Liver (tissue), 9 donors: ENCODE data around the gene EML4. TPM values are rescaled to one million over a fixed set of nuclear protein-coding genes. Genes with fewer than 3 reads are reported as not detected.

Experiments
- DNase-seq: peaks from one replicate; pipeline ENCODE4 v3.0.0-alpha.2; 2017; ENCODE audit warnings: low spot score
- H3K27ac ChIP-seq, 2 donors: one replicate each; pipeline ENCODE4 v1.7.0; 2013; ENCODE audit warnings: inconsistent platforms in 2 of 2, low read length in 2 of 2, control low read depth in 1 of 2, low read depth in 1 of 2, mild to moderate bottlenecking in 1 of 2
- H3K27me3 ChIP-seq, 4 donors: one replicate each; pipeline versions ENCODE4 v1.6.1 to v1.7.0; 2013; ENCODE audit warnings: low read length in 3 of 4, inconsistent platforms in 1 of 4, mild to moderate bottlenecking in 1 of 4, moderate library complexity in 1 of 4; ENCODE audit not compliant: control insufficient read depth in 4 of 4, insufficient read depth in 4 of 4
- H3K36me3 ChIP-seq, 4 donors: one replicate each; pipeline versions ENCODE4 v1.6.1 to v1.7.0; 2013; ENCODE audit warnings: low read length in 3 of 4, mild to moderate bottlenecking in 3 of 4, low read depth in 1 of 4, moderate library complexity in 1 of 4; ENCODE audit not compliant: control insufficient read depth in 4 of 4, insufficient read depth in 3 of 4
- H3K4me1 ChIP-seq, 4 donors: one replicate each; pipeline versions ENCODE4 v1.6.1 to v1.7.0; 2013; ENCODE audit warnings: low read length in 3 of 4, mild to moderate bottlenecking in 3 of 4, moderate library complexity in 1 of 4; ENCODE audit not compliant: control insufficient read depth in 4 of 4, insufficient read depth in 4 of 4
- H3K4me3 ChIP-seq, 3 donors: one replicate each; pipeline versions ENCODE4 v1.6.1 to v1.7.0; 2013; ENCODE audit warnings: low read length in 3 of 3, control low read depth in 1 of 3, low read depth in 1 of 3, mild to moderate bottlenecking in 1 of 3
- H3K9ac ChIP-seq, 2 donors: one replicate each; pipeline ENCODE4 v1.7.0; 2013; ENCODE audit warnings: low read length in 2 of 2, mild to moderate bottlenecking in 2 of 2, moderate library complexity in 2 of 2, control low read depth in 1 of 2, low read depth in 1 of 2
- H3K9me3 ChIP-seq, 4 donors: one replicate each; pipeline versions ENCODE4 v1.6.1 to v1.7.0; 2013; ENCODE audit warnings: low read length in 3 of 4; ENCODE audit not compliant: control insufficient read depth in 4 of 4
- ATF3 ChIP-seq: IDR thresholded peaks from 2 replicates; pipeline ENCODE4 v1.6.1; 2016; ENCODE audit warnings: antibody characterized with exemption
- CTCF ChIP-seq: fragments of 150-350 bp; IDR thresholded peaks from 2 replicates; pipeline ENCODE4 v1.5.1; 2017; ENCODE audit warnings: improper control_type of control experiment, low read depth, low read length; ENCODE audit not compliant: missing input control
- EGR1 ChIP-seq, 2 donors: IDR thresholded peaks; 2 replicates each; pipeline ENCODE4 v1.6.1; 2016 to 2018; ENCODE audit warnings: antibody characterized with exemption in 2 of 2, low read depth in 2 of 2
- FOXA1 ChIP-seq: IDR thresholded peaks from 2 replicates; pipeline ENCODE4 v1.6.1; 2016; ENCODE audit warnings: antibody characterized with exemption
- FOXA2 ChIP-seq: IDR thresholded peaks from 2 replicates; pipeline ENCODE4 v1.6.1; 2016; ENCODE audit warnings: antibody characterized with exemption
- GABPA ChIP-seq, 2 donors: IDR thresholded peaks in 1 of 2; conservative IDR thresholded peaks in 1 of 2; 2 replicates each; pipeline ENCODE4 v1.6.1; 2016; ENCODE audit warnings: antibody characterized with exemption in 2 of 2, mild to moderate bottlenecking in 1 of 2, moderate library complexity in 1 of 2
- HNF4A ChIP-seq, 2 donors: conservative IDR thresholded peaks; 2 replicates each; pipeline ENCODE4 v1.6.1; 2016; ENCODE audit warnings: antibody characterized with exemption in 2 of 2, mild to moderate bottlenecking in 2 of 2
- HNF4G ChIP-seq: IDR thresholded peaks from 2 replicates; pipeline ENCODE4 v1.6.1; 2016; ENCODE audit warnings: antibody characterized with exemption
- JUND ChIP-seq, 2 donors: IDR thresholded peaks; 2 replicates each; pipeline ENCODE4 v1.6.1; 2016; ENCODE audit warnings: antibody characterized with exemption in 2 of 2
- MAX ChIP-seq: IDR thresholded peaks from 2 replicates; pipeline ENCODE4 v1.6.1; 2016; ENCODE audit warnings: antibody characterized with exemption
- NR2F2 ChIP-seq: IDR thresholded peaks from 2 replicates; pipeline ENCODE4 v1.6.1; 2016; ENCODE audit warnings: antibody characterized with exemption
- RAD21 ChIP-seq, 2 donors: IDR thresholded peaks; 2 replicates each; pipeline ENCODE4 v1.6.1; 2016; ENCODE audit warnings: antibody characterized with exemption in 2 of 2, mild to moderate bottlenecking in 2 of 2
- REST ChIP-seq: IDR thresholded peaks from 2 replicates; pipeline ENCODE4 v1.6.1; 2016; ENCODE audit warnings: antibody characterized with exemption, mild to moderate bottlenecking
- SP1 ChIP-seq: IDR thresholded peaks from 2 replicates; pipeline ENCODE4 v1.6.1; 2018; ENCODE audit warnings: antibody characterized with exemption, mild to moderate bottlenecking
- TAF1 ChIP-seq: conservative IDR thresholded peaks from 2 replicates; pipeline ENCODE4 v1.6.1; 2016; ENCODE audit warnings: antibody characterized with exemption, mild to moderate bottlenecking
- YY1 ChIP-seq: IDR thresholded peaks from 2 replicates; pipeline ENCODE4 v1.6.1; 2016; ENCODE audit warnings: antibody characterized with exemption, mild to moderate bottlenecking
- ZBTB33 ChIP-seq: IDR thresholded peaks from 2 replicates; pipeline ENCODE4 v1.6.1; 2016; ENCODE audit warnings: antibody characterized with exemption
- WGBS: extraction: QIAGEN DNeasy Blood & Tissue Kit; methylation state at CpG from one replicate; pipeline ENCODE4 v1.1.7; 2013; 5-methylcytosine and 5-hydroxymethylcytosine counted together
- polyA plus RNA-seq, 2 donors: library from polyadenylated mRNA; stranded (reverse) in 1 of 2; unstranded in 1 of 2; fragments of 200-250 nt in 1 of 2; fragments of >200 nt in 1 of 2; fragmentation: Nextera tagmentation in 1 of 2; extraction: Ambion mirVana in 1 of 2; gene quantifications; one replicate each; pipeline versions ENCODE4 v1.2.1 to v1.2.3, GENCODE V29; 2013 to 2015
- total RNA-seq, 2 donors: library from RNA; depleted of rRNA; stranded (reverse); fragments of >200 nt; gene quantifications; one replicate each; pipeline ENCODE4 v1.2.3, GENCODE V29; 2014
- donor health status: healthy.
- donor health status: healthy.
- donor health status: healthy.
- donor health status: healthy.
- donor health status: healthy.

Gene EML4
- total and polyA plus RNA-seq, 4 donors, result 12.8 to 49.6 (median 34.8) TPM

GRCh38 chr2:42336361-42336965, 167.3 kb downstream of the EML4 start:
- Histone ChIP-seq H3K36me3 (peaks cover 7 to 39% (median 26%) of the 10 kb centered on the region in 4 donors), H3K9me3 (no peaks in the 10 kb centered on the region), H3K4me1 (no peaks in the 10 kb centered on the region), H3K9ac (no peak overlapping the region), H3K27ac (no peak overlapping the region), H3K27me3 (no peaks in the 10 kb centered on the region), H3K4me3 (no peak overlapping the region)
- WGBS, result 83% methylated on average over 9 of the region's 9 CpGs
- no peak for TF ChIP-seq ATF3
- no peak for TF ChIP-seq TAF1
- TF ChIP-seq YY1, result no peak
- no peak for TF ChIP-seq RAD21 (IDR thresholded peaks at IDR 0.05)
- TF ChIP-seq ZBTB33, result no peak
- no peak for TF ChIP-seq JUND (IDR thresholded peaks at IDR 0.05)
- TF ChIP-seq GABPA (IDR thresholded peaks at IDR 0.05 in 1 of 2, conservative IDR thresholded peaks at IDR 0.05 in 1 of 2), result no peak
- TF ChIP-seq FOXA1, result no peak
- TF ChIP-seq NR2F2, result no peak
- no peak for TF ChIP-seq CTCF
- TF ChIP-seq HNF4A (conservative IDR thresholded peaks at IDR 0.05), result no peak
- no peak for TF ChIP-seq HNF4G
- TF ChIP-seq MAX, result no peak
- TF ChIP-seq EGR1 (IDR thresholded peaks at IDR 0.05; ENCODE audit: low read depth in 2 of 2), result no peak
- TF ChIP-seq SP1, result no peak
- TF ChIP-seq FOXA2, result no peak
- no peak for TF ChIP-seq REST
- no peak for DNase-seq
